Keratinocyte (primary cell): ENCODE results near the gene GCNT1.

Source experiments
- CTCF ChIP-seq, 3 experiments: IDR thresholded peaks in 1 of 3; conservative IDR thresholded peaks in 1 of 3; optimal IDR thresholded peaks in 1 of 3; 2 replicates in 2 of 3; 3 replicates in 1 of 3; pipeline versions ENCODE3 to v1.5.1; 2011; ENCODE audit warnings: low read length in 3 of 3, mild to moderate bottlenecking in 3 of 3, moderate library complexity in 2 of 3, control low read depth in 1 of 3, inconsistent platforms in 1 of 3; ENCODE audit not compliant: insufficient read depth in 2 of 3; ENCODE audit errors: extremely low read depth in 1 of 3
- EZH2 ChIP-seq: IDR thresholded peaks from one replicate; pipeline ENCODE4 v1.6.1; 2012; ENCODE audit warnings: inconsistent platforms, mild to moderate bottlenecking, low read length, moderate library complexity

GRCh38 chr9:76444322-76444929 is 14.6 kb upstream of the GCNT1 start:
- no peak for TF ChIP-seq CTCF (optimal IDR thresholded peaks at IDR 0.05 in 1 of 3, IDR thresholded peaks at IDR 0.05 in 1 of 3, conservative IDR thresholded peaks at IDR 0.05 in 1 of 3; ENCODE audit: extremely low read depth in 1 of 3, insufficient read depth in 2 of 3, low read length in 3 of 3)
- no peak for TF ChIP-seq EZH2
